H9 (cell line): Measurements from ENCODE around the gene IGSF22. TPM values are rescaled to one million over a fixed set of nuclear protein-coding genes. Genes with fewer than 3 reads are reported as not detected.

ENCODE experiments used
- DNase-seq: peaks from one replicate; pipeline ENCODE4 v3.0.0-alpha.2; 2017
- H2AFZ ChIP-seq: one replicate; pipeline ENCODE4 v1.6.1; 2013; ENCODE audit warnings: mild to moderate bottlenecking, low read length, control low read depth, moderate library complexity
- H2AK5ac ChIP-seq: 2 replicates; pipeline ENCODE4 v1.6.1; 2013; ENCODE audit warnings: low read length, control low read depth, mixed read lengths; ENCODE audit not compliant: insufficient read length
- H2BK120ac ChIP-seq: one replicate; pipeline ENCODE4 v1.6.1; 2013; ENCODE audit warnings: low read depth, mild to moderate bottlenecking, low read length, control low read depth, inconsistent platforms; ENCODE audit not compliant: poor library complexity, severe bottlenecking
- H2BK12ac ChIP-seq: 2 replicates; pipeline ENCODE4 v1.6.1; 2013; ENCODE audit warnings: low read length, control low read depth, mixed read lengths, low read depth; ENCODE audit not compliant: insufficient read length
- H2BK15ac ChIP-seq: 2 replicates; pipeline ENCODE4 v1.6.1; 2013; ENCODE audit warnings: low read depth, low read length, control low read depth
- H2BK20ac ChIP-seq: one replicate; pipeline ENCODE4 v1.6.1; 2013; ENCODE audit warnings: low read depth, mild to moderate bottlenecking, low read length, control low read depth, inconsistent platforms; ENCODE audit not compliant: poor library complexity, severe bottlenecking
- H2BK5ac ChIP-seq: 2 replicates; pipeline ENCODE4 v1.6.1; 2013; ENCODE audit warnings: low read length, control low read depth, mixed read lengths; ENCODE audit not compliant: insufficient read length
- H3K14ac ChIP-seq: 2 replicates; pipeline ENCODE4 v1.6.1; 2013; ENCODE audit warnings: low read length, control low read depth; ENCODE audit not compliant: insufficient read depth
- H3K18ac ChIP-seq: 2 replicates; pipeline ENCODE4 v1.6.1; 2013; ENCODE audit warnings: low read depth, mild to moderate bottlenecking, mixed read lengths, low read length, control low read depth; ENCODE audit not compliant: insufficient read length
- H3K23ac ChIP-seq: 2 replicates; pipeline ENCODE4 v1.6.1; 2013; ENCODE audit warnings: low read length, control low read depth, mixed read lengths, low read depth; ENCODE audit not compliant: insufficient read length
- H3K23me2 ChIP-seq: 2 replicates; pipeline ENCODE4 v1.6.1; 2013; ENCODE audit warnings: low read depth, mild to moderate bottlenecking, mixed read lengths, low read length, control low read depth; ENCODE audit not compliant: insufficient read length, poor library complexity, severe bottlenecking
- H3K27ac ChIP-seq: 2 replicates; pipeline ENCODE4 v1.5.1; 2013; ENCODE audit warnings: low read length, control low read depth, mixed read lengths, low read depth; ENCODE audit not compliant: insufficient read length
- H3K27me3 ChIP-seq: 2 replicates; pipeline ENCODE4 v1.6.1; 2013; ENCODE audit warnings: low read length, control low read depth, inconsistent platforms; ENCODE audit not compliant: insufficient read depth
- H3K4ac ChIP-seq: 2 replicates; pipeline ENCODE4 v1.6.1; 2013; ENCODE audit warnings: low read depth, mild to moderate bottlenecking, control low read depth, inconsistent platforms, low read length, moderate library complexity
- H3K4me1 ChIP-seq: 2 replicates; pipeline ENCODE4 v1.6.1; 2013; ENCODE audit warnings: low read length, control low read depth, inconsistent platforms; ENCODE audit not compliant: insufficient read depth
- H3K4me2 ChIP-seq: 2 replicates; pipeline ENCODE4 v1.6.1; 2013; ENCODE audit warnings: low read length, control low read depth, mixed read lengths; ENCODE audit not compliant: insufficient read length, insufficient read depth
- H3K56ac ChIP-seq: 2 replicates; pipeline ENCODE4 v1.6.1; 2013; ENCODE audit warnings: low read depth, mild to moderate bottlenecking, mixed read lengths, low read length, control low read depth; ENCODE audit not compliant: insufficient read length
- H3K79me1 ChIP-seq: 2 replicates; pipeline ENCODE4 v1.6.1; 2013; ENCODE audit warnings: low read depth, mild to moderate bottlenecking, moderate library complexity, low read length, control low read depth, inconsistent platforms; ENCODE audit not compliant: insufficient read depth, poor library complexity, severe bottlenecking
- H3K79me2 ChIP-seq: 2 replicates; pipeline ENCODE4 v1.6.1; 2013; ENCODE audit warnings: low read length, control low read depth, inconsistent platforms; ENCODE audit not compliant: insufficient read depth
- H3K9ac ChIP-seq: 2 replicates; pipeline ENCODE4 v1.6.1; 2013; ENCODE audit warnings: low read length, control low read depth, mixed read lengths; ENCODE audit not compliant: insufficient read length; ENCODE audit errors: extremely low read depth
- H3K9me3 ChIP-seq: one replicate; pipeline ENCODE4 v1.6.1; 2013; ENCODE audit warnings: low read depth, low read length, inconsistent platforms; ENCODE audit not compliant: control insufficient read depth
- H3T11ph ChIP-seq: one replicate; pipeline ENCODE4 v1.6.1; 2013; ENCODE audit warnings: mild to moderate bottlenecking, low read length, control low read depth, inconsistent platforms
- H4K20me1 ChIP-seq: one replicate; pipeline ENCODE4 v1.6.1; 2013; ENCODE audit not compliant: control insufficient read depth, insufficient read length, insufficient read depth
- H4K5ac ChIP-seq: 2 replicates; pipeline ENCODE4 v1.6.1; 2013; ENCODE audit warnings: low read depth, mild to moderate bottlenecking, mixed read lengths, low read length, control low read depth; ENCODE audit not compliant: insufficient read length
- H4K8ac ChIP-seq: replicated peaks from 2 replicates; pipeline ENCODE4 v1.6.1; 2013; ENCODE audit warnings: low read length, control low read depth, mixed read lengths, low read depth; ENCODE audit not compliant: insufficient read length
- H4K91ac ChIP-seq: 2 replicates; pipeline ENCODE4 v1.6.1; 2013; ENCODE audit warnings: low read depth, mild to moderate bottlenecking, moderate library complexity, mixed read lengths, low read length, control low read depth; ENCODE audit not compliant: insufficient read length
- H3K27ac Mint-ChIP-seq, 3 experiments: 2 replicates in 2 of 3; 3 replicates in 1 of 3; pipeline ENCODE4 v1.8.0; 2020 to 2021; ENCODE audit warnings: mixed read lengths in 3 of 3, mild to moderate bottlenecking in 1 of 3, moderate library complexity in 1 of 3
- H3K27me3 Mint-ChIP-seq: 2 replicates; pipeline ENCODE4 v1.8.0; 2021; ENCODE audit warnings: low read depth, mild to moderate bottlenecking, moderate library complexity, mixed read lengths
- H3K36me3 Mint-ChIP-seq, 3 experiments: 2 replicates in 2 of 3; 3 replicates in 1 of 3; pipeline ENCODE4 v1.8.0; 2020 to 2021; ENCODE audit warnings: low read depth in 3 of 3, mixed read lengths in 3 of 3; ENCODE audit not compliant: insufficient read depth in 1 of 3
- H3K4me1 Mint-ChIP-seq, 2 experiments: 2 replicates each; pipeline ENCODE4 v1.8.0; 2020; ENCODE audit warnings: mixed read lengths in 2 of 2
- H3K4me3 Mint-ChIP-seq, 2 experiments: 2 replicates in 1 of 2; 3 replicates in 1 of 2; pipeline ENCODE4 v1.8.0; 2020 to 2021; ENCODE audit warnings: mild to moderate bottlenecking in 2 of 2, mixed read lengths in 2 of 2, moderate library complexity in 1 of 2
- H3K9me3 Mint-ChIP-seq, 2 experiments: 2 replicates in 1 of 2; 3 replicates in 1 of 2; pipeline ENCODE4 v1.8.0; 2020; ENCODE audit warnings: mild to moderate bottlenecking in 2 of 2, mixed read lengths in 2 of 2, moderate library complexity in 1 of 2
- WGBS: extraction: QIAGEN DNeasy Blood & Tissue Kit; methylation state at CpG from one replicate; pipeline ENCODE4 v1.1.7; 2013; ENCODE audit warnings: missing lambda C conversion rate, low lambda C conversion rate, mixed read lengths; ENCODE audit not compliant: insufficient read length; ENCODE audit errors: extremely low coverage; 5-methylcytosine and 5-hydroxymethylcytosine counted together
- total RNA-seq: library from RNA; stranded (reverse); gene quantifications from 2 replicates; pipeline ENCODE4 v1.2.1, GENCODE V29; 2021
- TF ChIP-seq, protein P1 (sequence below): fragments of 200-600 bp; sonication (generic); conservative IDR thresholded peaks from 3 replicates; pipeline ENCODE4 v1.8.0; 2021; ENCODE audit warnings: antibody characterized with exemption, mild to moderate bottlenecking

The IGSF22 gene
- total RNA-seq, 1 experiment from 2014 or later: 0.35 TPM

DNA sequence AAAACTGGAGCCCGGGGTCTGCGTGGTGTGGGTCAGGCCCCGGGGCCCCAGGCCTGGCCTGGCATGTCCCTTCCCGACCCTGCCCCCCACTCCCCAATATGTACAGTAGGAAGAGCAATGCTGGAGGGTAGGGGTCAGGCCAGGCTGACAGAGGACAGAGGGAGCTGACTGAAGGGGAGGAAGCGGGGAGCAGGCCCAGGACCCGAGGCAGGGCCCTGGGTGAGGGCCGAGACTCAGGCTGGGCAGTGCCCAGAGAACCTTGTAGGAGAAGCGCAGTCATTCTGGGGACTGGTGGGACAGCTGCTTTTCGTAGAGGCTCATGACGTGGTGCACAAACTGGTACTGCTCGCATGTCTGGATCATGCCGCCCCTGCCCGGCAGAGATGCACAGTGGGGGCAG lies 2.7 kb upstream of the IGSF22 start:
- Mint-ChIP-seq H3K27ac (no peak overlapping the region; a peak in 1 of 7 replicates), H3K4me3 (no peak overlapping the region), H3K36me3 (no peaks in the 10 kb centered on the region; a peak in 1 of 7 replicates), H3K4me1 (peaks cover 21 to 34% of the 10 kb centered on the region in 2 experiments), H3K27me3 (peaks cover 1% of the 10 kb centered on the region; the same call in 1 of the 2 replicates), H3K9me3 (no peaks in the 10 kb centered on the region)
- Histone ChIP-seq H3K23me2 (no peaks in the 10 kb centered on the region), H3K79me2 (no peaks in the 10 kb centered on the region), H2BK5ac (no peak overlapping the region), H2AK5ac (no peak overlapping the region), H3K4me1 (peaks cover 3% of the 10 kb centered on the region; the same call in 1 of the 2 replicates), H3T11ph (no peak overlapping the region), H3K56ac (no peak overlapping the region), H3K9ac (no peak overlapping the region), H3K4me2 (no peak overlapping the region), H3K18ac (no peak overlapping the region), H2BK20ac (no peak overlapping the region), H2BK120ac (no peak overlapping the region), H2BK15ac (no peak overlapping the region), H3K4ac (no peak overlapping the region), H3K27me3 (no peaks in the 10 kb centered on the region), H3K79me1 (no peaks in the 10 kb centered on the region), H4K5ac (no peak overlapping the region), H4K8ac (no peak overlapping the region), H2BK12ac (no peak overlapping the region), H4K20me1 (no peaks in the 10 kb centered on the region), H3K14ac (no peak overlapping the region), H3K27ac (no peak overlapping the region), H4K91ac (no peak overlapping the region), H3K23ac (no peak overlapping the region), H2AFZ (no peak overlapping the region), H3K9me3 (no peaks in the 10 kb centered on the region)
- DNase-seq: no peak
- no CpG with 5 or more reads among the region's 13 CpGs for WGBS
- TF ChIP-seq, protein P1, sequence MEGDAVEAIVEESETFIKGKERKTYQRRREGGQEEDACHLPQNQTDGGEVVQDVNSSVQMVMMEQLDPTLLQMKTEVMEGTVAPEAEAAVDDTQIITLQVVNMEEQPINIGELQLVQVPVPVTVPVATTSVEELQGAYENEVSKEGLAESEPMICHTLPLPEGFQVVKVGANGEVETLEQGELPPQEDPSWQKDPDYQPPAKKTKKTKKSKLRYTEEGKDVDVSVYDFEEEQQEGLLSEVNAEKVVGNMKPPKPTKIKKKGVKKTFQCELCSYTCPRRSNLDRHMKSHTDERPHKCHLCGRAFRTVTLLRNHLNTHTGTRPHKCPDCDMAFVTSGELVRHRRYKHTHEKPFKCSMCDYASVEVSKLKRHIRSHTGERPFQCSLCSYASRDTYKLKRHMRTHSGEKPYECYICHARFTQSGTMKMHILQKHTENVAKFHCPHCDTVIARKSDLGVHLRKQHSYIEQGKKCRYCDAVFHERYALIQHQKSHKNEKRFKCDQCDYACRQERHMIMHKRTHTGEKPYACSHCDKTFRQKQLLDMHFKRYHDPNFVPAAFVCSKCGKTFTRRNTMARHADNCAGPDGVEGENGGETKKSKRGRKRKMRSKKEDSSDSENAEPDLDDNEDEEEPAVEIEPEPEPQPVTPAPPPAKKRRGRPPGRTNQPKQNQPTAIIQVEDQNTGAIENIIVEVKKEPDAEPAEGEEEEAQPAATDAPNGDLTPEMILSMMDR: no peak
